ENCODE results near the gene NEIL1.

GRCh38 chr15:75314552-75315290, 32.1 kb upstream of the NEIL1 start:
- TF ChIP-seq CTCF (IDR thresholded peaks at IDR 0.05) (no peak), POLR2A (IDR thresholded peaks at IDR 0.05) (no peak)

Measured in testis (tissue), 2 donors.